D341Med (cell line): ENCODE data around the gene SEMA6A.

ENCODE experiments used
- DNase-seq: peaks from one replicate; pipeline ENCODE4 v3.0.0; 2012; ENCODE audit warnings: low spot score

The SEMA6A gene

DNA sequence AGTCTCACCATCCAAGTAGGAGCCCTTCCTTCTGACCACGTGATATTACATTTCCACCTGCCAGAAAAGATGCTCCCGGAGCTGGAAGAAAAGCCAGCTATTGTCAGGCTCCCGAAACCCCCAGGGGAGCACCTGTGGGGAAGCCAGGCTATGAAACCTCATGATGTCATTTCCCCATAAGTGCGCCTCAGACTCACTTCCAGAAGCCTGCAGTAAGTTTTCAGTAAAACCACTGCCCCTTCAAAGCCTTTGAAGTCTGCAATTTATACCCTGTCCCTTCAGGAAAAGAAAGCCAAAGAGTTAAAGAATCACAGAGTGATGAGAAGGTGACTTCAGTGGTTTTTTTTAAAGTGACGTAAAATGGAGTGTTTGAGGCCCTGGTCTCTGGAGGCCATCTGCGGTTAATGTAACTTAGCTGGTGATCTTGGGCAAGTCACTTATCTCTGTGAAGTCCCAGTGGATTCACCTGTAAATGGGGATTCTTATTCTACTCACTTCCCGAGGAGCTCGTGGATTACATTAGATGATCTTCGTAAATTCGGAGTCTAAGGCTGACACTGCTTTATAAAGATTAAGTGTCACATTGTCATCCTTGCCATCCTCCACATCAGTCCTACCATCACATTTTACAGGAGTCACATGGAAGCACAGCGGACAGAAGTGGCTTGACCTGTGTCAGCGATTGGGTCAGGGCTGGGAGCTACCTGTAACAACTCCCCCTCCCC is 2.6 kb upstream of the SEMA6A start:
- no peak for DNase-seq

DNA sequence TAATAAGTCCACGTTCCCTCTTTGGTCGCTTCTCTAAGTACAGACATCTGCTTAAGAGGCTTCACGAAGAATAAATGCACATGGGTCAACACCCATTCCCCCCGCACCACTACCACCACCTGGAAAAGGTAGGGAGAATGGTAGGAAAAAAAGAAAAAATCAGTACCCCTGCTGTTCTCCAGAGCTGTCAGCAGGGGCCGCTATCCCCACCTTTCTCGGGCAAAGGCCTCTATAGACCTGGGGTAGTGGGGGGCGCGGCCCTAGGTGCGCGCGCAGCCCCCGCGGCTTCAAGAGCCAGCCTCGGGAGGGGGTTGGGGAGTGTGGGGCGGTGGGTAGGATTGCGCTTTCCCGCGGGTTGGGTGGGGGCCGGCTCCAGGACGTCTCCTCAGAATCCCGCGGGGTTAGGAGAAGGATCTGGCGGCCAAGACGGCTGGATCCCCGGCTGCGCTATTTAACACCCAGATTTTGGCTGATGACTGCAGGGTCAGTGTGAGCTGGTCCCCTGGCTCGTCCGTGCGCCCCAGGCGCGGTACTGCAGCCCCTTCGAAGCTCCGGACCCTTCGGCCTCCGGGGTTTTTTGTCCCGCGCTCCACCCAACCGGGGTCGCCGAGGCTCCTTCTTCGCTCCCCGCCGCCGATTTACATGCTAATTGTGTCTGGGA is 1.6 kb upstream of the SEMA6A start:
- DNase-seq = peak; percentile 92

DNA sequence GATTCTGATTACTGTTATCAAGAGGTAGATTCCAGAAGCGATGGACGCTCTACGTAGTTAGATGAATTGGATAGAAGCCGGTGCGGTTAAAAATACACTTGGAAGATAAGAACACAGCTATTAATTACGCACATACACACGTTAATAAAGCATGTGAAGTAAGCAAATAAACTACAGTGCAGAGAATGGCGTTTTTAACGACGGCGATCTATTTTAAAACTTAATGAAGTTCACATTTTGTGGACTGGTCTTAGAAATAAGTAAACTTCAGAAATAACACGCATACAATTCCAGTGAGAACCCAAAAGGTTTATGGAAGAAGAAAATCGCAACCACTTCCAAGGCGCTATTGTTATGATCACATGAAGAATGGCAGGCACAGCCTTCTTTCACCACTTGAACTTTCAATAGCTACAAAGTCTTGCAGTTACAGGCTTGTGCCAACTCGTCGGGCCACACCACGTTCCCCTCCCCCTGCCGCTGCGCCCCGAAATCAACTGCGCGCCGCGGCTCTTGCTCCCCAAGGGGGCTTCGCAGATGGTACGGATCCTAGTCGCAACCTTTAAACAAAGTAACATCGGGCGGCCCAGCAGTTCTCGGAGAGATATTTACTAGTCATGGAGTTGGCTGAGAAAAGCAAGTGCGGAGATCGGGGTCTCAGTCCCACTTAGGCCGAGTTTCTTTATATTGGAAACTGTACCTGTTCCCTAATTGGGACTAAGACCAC is 866 bp upstream of the SEMA6A start:
- peak; percentile 19 for DNase-seq

DNA sequence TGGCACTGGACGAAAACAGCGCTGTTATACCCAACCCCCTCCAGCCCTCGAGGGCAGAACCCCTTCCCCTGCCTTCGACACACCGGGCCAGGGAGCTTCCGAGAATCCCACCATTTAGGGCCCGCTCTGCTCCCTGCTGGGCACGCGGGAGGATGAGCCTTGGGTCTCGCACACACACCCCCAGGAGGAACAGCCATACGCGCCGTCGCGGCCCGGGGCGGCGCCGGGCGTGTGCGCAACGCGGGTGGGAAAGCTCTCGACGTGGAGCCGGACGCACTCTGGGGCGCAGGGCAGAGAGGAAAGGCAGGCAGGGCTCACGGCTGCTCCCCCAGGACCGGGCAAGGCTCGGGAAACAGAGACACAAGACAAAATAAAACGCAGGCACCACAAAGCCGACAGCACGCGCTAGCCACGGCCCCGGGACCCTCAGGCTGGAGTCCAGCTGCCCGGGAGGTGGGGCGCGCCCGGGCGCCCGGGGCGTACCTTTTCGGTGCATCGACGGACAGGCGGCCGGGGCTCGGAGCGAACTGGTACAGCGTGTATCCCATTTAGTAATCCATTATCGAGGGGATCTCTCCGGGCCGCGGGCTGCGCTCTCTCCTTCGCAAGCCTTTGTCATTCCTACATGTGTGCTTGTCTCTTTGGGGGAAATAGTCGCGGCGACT is 789 bp downstream of the SEMA6A start:
- peak; percentile 58 for DNase-seq

DNA sequence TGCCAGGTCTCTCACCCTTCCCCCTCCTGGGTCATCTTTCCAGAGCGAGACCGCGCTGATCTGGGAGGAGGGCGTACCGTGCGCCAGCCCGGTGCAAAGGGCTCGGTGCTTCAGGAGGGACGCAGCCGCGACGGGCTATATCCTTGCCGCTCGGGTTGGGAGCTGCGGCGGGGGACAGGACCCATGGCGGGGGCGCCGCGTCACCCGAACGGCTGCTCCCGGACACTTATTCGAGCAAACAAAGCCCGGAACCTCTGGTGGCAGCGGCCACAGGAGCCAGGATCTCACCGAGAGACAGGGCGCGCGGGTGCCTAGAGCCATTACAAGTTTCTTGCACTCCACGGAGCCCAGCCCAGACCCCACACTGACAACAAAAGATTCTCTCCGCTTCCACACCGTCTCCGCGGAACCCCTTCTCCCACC is 1.3 kb downstream of the SEMA6A start:
- DNase-seq = peak; percentile 60

DNA sequence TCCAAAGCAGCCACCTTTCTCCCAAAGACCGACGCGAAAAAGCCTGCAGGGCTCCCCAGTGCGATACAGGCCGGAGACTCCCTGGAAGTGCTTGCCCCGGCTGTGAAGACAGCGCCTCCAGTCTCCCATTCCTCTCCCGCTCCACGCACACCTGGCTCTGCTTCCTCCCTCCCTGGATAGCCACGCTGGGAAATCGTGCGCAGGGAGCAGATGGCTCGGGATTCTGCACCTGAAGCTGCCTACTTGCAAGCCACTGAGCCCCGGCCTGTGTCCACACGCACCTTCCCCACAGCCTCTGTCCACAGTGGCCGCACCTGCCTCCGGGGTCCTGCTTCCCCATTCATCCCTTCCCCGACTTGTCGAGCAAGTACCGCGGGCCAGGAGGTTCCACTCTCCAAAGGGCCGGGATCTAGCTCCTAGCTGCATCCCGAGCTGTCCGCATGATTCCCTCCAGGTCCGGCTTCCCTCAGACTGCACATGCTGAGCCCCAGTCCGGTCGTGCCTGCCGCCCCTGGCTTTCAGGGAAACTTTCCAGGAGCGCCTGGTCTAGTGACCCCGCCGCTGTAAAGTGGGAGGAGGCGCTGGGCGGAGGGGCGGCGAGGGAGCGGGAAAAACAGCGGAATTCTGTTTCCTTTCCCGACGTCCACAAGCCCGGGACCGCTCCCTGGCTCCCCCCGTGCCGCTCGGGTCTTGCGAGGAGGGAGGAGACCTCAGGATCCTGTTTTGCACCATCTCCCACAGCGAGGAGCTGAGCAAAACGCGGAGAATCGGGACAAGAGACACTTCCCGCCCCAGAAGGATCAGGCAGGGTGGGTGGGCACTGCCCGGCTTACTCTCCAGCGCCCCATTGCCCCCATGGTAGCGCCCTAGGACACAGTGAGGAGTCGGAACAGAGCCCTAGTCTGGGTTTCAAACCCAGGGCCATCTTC is 2.0 kb downstream of the SEMA6A start:
- DNase-seq = peak; percentile 44

DNA sequence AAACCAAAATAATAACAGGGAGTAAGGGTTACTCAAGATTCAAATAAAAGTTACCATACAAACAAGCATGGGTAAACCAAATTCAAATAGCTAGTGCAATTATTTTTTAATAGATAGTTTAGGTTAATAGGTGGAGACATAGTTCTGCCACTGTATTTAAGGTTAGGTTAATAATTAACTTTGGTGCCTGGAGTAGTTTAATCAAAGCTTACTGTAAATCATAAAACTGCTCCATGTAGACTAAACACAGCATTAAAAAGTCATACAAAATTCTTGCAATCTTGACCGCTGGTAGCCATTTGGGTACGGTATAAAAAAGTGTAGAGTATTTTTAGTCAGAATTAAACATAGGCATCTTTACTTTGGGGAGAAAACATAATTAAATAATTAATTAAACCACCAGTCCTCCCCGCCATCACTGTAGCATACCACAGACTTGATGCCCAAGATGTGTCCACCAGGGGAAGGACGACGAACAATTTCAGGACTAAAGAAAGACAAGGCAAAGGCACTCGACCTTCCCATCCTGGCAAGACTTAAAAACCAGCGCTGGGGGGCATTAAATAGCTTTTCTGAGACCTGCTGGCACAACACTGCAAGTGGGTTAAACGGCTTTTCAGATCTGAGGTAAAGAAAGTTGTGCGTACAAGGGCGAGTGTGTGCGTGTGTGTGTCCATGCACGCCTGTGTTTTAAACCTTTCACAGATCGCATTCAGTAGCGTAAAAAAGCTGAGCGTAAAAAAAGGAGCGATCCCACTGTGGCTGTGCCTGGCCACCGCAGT is 2.9 kb downstream of the SEMA6A start:
- DNase-seq = no peak

DNA sequence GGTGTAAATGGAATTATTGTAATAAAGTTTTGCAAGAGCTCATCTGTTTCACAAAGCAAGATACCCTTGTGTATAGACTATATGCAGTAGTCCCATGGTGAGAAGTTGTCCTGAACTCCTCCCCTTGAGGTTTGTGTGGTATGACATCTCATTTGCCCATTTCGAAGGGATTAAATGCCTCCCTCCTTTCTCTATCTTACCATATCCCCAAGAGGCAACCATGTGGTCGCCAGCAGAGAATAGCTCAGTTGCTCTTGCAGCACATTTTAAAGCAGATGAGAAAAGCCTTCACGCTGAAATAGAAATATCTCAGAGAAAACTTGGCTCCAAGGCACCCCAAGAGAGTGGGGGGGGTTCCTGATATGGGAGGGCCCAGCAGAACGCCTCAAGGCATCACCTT is 4.6 kb downstream of the SEMA6A start:
- no peak for DNase-seq

DNA sequence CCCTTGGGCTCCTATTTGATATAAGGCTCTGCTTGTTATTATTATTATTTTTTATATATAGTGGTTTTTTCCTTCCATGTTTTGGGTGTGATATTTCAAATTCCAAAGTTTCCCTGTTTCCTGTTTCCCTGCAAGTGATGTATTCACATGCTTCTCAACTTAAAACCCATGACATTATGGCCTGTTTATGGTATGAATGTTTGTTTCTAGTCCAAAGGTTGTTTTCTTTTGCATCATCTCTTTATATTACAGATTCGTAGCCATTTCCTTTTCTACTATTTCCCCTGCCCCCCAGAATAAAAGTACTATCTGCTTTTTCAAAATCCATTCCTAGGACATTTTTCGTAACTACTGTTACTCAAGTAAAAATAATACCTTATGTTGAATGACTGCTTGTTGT is 7.5 kb downstream of the SEMA6A start:
- no peak for DNase-seq

DNA sequence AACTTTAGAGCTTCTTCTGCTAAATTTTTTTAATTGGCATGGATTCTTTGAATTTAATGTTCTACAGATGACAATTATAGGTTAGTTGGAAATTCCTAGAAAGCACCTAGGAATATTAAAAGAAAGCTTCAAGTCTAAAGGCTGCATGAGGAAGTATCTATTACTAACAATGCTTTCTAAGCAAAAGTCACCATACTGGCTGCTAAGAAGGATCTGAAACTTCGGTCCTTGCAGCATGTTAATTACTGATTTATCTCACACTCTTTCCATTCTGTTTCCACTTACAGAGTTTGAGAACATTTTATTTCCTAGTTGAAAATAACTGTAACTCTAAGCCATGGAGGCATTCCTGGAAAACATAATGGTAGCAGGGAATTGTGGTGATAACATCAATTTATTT is 8.4 kb downstream of the SEMA6A start:
- DNase-seq = no peak

DNA sequence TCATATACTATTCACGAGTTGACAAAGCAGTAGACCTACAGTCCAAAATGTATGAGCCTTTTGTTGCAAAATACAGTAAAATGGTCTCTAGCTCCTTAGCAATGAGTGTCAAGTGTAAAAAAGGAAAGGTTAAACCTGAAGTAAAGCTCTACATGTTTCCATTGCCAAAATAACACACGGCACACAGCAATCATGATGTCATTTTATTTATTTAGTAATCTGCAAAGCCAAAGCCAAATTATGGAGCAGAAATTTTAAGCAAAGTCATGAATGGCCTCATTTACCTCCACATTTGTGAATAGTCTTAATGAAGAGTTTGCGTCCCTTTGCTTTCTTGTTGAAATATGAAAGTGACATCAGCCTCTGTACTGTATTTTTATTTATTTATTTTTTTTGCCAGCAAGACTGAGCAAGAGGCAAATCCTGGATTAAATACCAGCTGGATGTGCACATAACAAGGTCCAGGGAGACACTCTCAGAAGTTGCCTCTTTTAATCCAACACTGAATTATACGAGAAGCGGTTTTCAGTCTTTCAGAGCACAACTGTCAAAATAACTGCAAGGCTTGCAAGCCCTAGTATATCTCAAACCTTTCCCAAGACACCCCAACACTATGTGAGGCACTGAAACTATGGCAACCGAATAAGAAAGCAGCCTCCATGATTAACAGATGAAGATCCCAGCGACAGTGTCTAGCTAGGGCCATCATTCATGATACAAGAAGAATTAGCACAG is 9.7 kb downstream of the SEMA6A start:
- DNase-seq = no peak

DNA sequence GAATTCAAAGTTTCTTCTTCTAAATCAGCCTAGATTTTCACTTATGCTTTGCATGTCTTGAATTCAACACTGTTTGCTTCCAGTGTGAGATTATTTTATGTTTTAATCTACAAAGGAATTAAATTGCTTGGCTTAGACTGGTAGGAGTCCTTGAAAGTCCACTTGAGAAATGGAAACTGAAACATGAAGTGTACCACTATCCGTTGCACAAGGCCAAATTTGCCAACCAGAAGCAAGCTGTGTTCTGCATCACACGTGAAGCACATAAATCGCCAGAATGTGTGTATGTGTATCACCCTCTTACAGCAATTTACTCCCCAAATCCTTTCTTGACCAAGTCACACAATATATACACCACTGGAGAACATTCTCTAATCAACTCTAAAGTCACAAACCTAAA is 10.3 kb downstream of the SEMA6A start:
- no peak for DNase-seq

DNA sequence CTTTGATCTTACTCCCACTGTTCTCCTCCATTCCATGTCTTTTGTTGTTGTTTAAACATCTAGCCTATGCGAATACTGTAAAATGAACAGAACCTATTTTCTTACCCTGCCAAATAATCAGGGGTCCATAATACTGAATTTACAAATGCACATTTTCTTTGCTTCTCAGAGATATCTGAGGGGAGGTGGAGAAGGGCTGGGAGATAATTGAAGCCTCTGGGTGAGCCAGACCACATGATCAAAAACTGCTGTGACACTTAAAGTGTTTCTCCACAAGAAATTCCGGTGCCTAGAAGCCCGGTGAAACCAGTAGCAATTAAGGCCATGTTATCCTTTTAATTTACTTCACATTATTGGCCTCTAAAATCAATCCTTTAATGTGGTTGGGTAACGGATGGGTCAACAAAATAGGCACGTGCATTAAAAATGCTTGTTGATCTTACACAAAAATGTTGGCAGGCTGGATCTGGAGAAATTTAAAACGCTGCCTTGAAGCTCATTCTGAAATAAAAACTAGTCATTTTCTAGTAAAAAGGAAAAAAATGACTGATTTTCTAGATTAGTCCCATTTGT is 10.8 kb downstream of the SEMA6A start:
- DNase-seq = no peak

DNA sequence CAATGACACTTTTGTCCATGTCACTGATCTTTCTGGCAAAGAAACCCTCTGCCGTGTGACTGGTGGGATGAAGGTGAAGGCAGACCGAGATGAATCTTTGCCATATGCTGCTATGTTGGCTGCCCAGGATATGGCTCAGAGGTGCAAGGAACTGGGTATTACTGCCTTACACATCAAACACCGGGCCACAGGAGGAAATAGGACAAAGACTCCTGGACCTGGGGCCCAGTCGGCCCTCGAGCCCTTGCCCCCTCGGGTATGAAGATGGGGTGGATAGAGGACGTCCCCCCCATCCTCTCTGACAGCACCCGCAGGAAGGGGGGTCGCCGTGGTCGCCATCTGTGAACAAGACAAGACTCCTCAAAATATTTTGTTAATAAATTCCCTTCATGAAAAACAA is 12.0 kb downstream of the SEMA6A start:
- no peak for DNase-seq

DNA sequence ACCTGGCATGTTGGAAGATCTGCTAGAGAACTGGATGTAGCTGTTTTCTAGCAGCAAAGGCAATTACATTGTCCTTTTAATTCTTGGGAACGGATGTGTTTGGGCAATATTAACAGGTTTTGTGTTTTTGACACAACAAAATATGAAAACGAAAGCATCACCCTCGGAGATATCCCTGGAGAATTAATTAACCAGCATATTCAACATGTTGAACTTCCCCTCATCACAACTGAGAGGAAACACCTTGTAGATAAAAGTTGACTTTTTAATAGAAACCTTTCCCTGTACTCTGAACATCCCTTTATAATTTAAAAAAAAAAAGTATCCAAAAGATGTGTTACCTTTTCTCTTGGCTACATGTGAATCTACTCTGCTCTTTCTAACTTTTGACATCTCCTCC is 13.0 kb downstream of the SEMA6A start:
- DNase-seq = no peak

DNA sequence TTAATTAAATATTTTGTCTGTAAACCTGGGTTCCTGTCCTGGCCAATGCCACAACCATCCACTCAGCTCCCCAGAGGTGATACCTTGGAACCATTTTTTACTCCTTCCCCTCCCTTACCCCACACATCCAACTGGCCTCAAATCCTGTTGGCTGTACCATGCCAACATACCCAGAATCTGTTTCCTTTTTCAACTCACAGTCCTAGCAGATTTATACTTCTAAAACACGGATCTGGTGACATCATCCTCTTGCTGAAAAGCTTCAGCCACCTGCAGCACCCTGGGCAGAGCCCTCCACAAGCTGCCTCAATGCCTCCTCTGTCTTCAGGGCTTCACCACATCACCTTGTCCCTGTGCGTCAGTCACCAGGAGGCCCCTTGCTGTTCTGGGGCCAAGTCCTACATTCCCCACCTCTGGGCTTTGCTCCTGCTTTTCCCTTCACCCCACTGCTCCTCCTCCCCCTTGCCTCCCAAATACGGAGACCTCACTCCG is 14.9 kb downstream of the SEMA6A start:
- no peak for DNase-seq

DNA sequence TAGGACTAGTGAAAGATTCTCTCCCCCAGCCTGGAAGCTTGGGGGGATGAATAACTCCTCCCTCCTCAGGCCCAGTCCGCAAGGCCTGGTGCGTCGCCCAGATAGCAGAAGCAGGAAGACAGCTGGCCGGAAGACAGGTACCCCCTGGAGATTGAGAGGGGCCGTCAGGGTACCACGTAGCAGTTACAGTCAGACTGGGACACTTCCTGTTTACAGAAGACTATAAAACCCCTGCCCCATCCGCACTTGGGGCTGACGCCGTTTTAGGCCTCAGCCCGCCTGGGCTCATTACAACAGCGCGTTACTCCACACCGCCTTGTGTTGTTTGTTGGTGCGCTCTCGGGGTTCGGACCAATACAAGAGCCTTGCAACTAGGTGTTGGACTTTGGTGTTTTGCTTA is 15.4 kb downstream of the SEMA6A start:
- no peak for DNase-seq

DNA sequence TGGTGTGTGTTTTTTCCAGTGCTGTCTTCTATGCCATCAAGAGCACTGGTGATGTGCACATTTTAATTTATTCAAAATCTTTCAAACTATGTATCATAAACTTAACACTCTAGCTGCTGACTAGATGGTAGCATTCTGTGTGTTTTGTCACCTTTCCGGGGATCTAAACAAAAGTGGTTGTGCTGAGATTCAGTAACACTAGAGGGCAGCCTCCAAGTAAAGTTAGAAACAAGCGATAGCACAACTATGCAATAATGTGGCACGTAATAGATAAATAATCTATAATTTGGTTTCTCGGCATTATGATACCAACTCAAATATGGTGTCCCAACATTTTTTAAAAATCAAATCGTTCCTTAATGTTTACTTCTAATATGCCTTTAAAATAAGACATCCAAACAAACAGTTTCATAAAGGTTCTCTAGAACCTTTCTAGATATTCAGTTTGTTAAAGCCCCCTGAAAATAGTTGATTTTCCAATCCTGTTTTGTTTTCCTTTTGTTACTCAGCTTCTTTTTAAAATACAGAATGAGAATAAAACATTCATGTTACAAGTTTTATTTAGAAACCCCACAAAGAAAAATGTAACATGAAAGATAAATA is 16.9 kb downstream of the SEMA6A start:
- DNase-seq = peak; percentile 37

DNA sequence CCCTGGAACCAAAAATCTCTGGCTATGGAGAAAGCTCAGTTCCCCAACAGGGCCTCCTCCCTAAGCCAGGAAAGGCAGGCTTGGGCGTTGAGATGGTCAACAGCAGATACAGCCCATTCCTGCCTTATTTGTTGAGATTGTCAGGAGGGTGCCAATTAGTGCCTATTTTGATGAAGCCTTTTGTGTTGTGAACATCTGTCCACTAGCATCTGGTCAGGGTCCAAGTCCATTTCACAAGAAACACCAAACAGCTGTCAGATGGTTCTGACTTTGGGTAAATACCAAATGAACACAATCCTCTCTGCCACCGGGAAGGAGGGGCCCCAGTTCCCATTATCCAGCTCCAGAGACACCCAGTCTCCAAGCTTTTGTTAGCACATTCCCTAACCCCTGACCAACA is 19.9 kb downstream of the SEMA6A start:
- no peak for DNase-seq
